Fibroblast of lung (primary cell): ENCODE measurements around the gene FGGY. TPM values are rescaled to one million over a fixed set of nuclear protein-coding genes. Genes with fewer than 3 reads are reported as not detected.
"Not testable (repeated sequence)": the region's sequence is repeated elsewhere in the genome, so short reads cannot be mapped to it uniquely, and the experiment has no call there.

ENCODE experiments used
- DNase-seq, 2 donors: peaks; one replicate each; pipeline versions ENCODE4 v3.0.0 to v3.0.0-alpha.2; 2010; ENCODE audit warnings: low read depth in 2 of 2
- H2AFZ ChIP-seq: 2 replicates; pipeline ENCODE4 v1.5.1; 2012; ENCODE audit warnings: low read length, control low read depth, inconsistent platforms
- H3K27ac ChIP-seq: 2 replicates; pipeline ENCODE4 v1.5.1; 2011; ENCODE audit warnings: low read length, control low read depth; ENCODE audit not compliant: insufficient read depth
- H3K27me3 ChIP-seq: 2 replicates; pipeline ENCODE4 v1.5.1; 2011; ENCODE audit warnings: mild to moderate bottlenecking, low read length; ENCODE audit not compliant: control insufficient read depth, insufficient read depth
- H3K36me3 ChIP-seq: 2 replicates; pipeline ENCODE4 v1.5.1; 2011; ENCODE audit warnings: low read length; ENCODE audit not compliant: control insufficient read depth, insufficient read depth
- H3K4me1 ChIP-seq: 2 replicates; pipeline ENCODE4 v1.5.1; 2011; ENCODE audit warnings: low read length; ENCODE audit not compliant: control insufficient read depth, insufficient read depth; ENCODE audit errors: extremely low read depth
- H3K4me2 ChIP-seq: 2 replicates; pipeline ENCODE4 v1.5.1; 2011; ENCODE audit warnings: low read length, control low read depth; ENCODE audit not compliant: insufficient read depth; ENCODE audit errors: extremely low read depth
- H3K4me3 ChIP-seq, 4 experiments: fragments of 200-600 bp in 1 of 4; sonication (generic) in 1 of 4; replicated peaks in 1 of 4; 2 replicates each; pipeline ENCODE4 v1.5.1; 2011 to 2016; ENCODE audit warnings: low read length in 4 of 4, low read depth in 3 of 4, mild to moderate bottlenecking in 3 of 4, control low read depth in 2 of 4, inconsistent platforms in 1 of 4, mixed read lengths in 1 of 4; ENCODE audit not compliant: insufficient read depth in 1 of 4; ENCODE audit errors: control extremely low read depth in 1 of 4
- H3K79me2 ChIP-seq: 2 replicates; pipeline ENCODE4 v1.5.1; 2012; ENCODE audit warnings: mild to moderate bottlenecking, low read length, inconsistent platforms; ENCODE audit not compliant: control insufficient read depth, insufficient read depth
- H3K9ac ChIP-seq: 2 replicates; pipeline ENCODE4 v1.5.1; 2011; ENCODE audit warnings: mild to moderate bottlenecking, low read length, control low read depth; ENCODE audit not compliant: insufficient read depth
- H3K9me3 ChIP-seq: 2 replicates; pipeline ENCODE4 v1.5.1; 2012; ENCODE audit warnings: low read depth, low read length; ENCODE audit not compliant: control insufficient read depth, insufficient read depth
- H4K20me1 ChIP-seq: 2 replicates; pipeline ENCODE4 v1.5.1; 2011; ENCODE audit warnings: low read length; ENCODE audit not compliant: control insufficient read depth, insufficient read depth; ENCODE audit errors: extremely low read depth
- EZH2 ChIP-seq: IDR thresholded peaks from 2 replicates; pipeline ENCODE4 v1.5.1; 2012; ENCODE audit warnings: low read length, control low read depth, mild to moderate bottlenecking; ENCODE audit errors: missing control alignments
- polyA plus RNA-seq, 2 donors: library from polyadenylated mRNA; depleted of rRNA in 1 of 2; stranded (reverse) in 1 of 2; unstranded in 1 of 2; fragments of >200 nt; gene quantifications; 2 replicates each; pipeline ENCODE4 v1.2.1, GENCODE V29; 2011 to 2012; ENCODE audit warnings: missing spikeins in 1 of 2
- total RNA-seq: library from RNA; depleted of rRNA; stranded (reverse); fragments of >200 nt; gene quantifications from 2 replicates; pipeline ENCODE4 v1.2.1, GENCODE V29; 2014
- TF ChIP-seq, protein P1 (sequence below), 2 donors: IDR thresholded peaks in 1 of 2; conservative IDR thresholded peaks in 1 of 2; 1 replicate in 1 of 2; 2 replicates in 1 of 2; pipeline ENCODE4 v1.5.1; 2011 to 2012; ENCODE audit warnings: low read length in 2 of 2, control low read depth in 1 of 2, inconsistent platforms in 1 of 2, low read depth in 1 of 2, mild to moderate bottlenecking in 1 of 2

Gene FGGY
- total and polyA plus RNA-seq, 2 donors (not counting 1 experiment from before 2014, with no cell fraction given): 9.5 to 32.4 TPM

DNA sequence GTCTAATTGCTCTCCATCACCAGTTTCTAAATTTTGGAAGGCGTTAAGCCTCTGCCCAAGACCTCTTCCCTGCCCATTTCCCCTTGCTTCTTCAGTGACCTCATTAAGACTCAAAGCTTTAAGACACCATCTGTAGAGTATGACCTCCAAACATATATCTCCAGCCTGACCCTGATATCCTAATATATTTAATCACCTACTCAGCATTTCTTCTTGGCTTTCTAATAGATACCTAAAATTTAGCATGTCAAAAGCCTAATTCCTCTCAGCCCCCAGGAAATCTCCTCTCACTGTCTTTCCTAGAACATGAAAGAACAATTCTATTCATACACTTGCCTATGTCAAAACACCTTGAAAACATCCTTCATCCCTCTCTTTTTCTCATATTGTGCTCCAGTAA is 282.3 kb downstream of the FGGY start:
- Histone ChIP-seq H3K9ac (no peak overlapping the region), H3K4me3 (no peak overlapping the region), H3K27ac (no peak overlapping the region), H3K79me2 (no peaks in the 10 kb centered on the region), H4K20me1 (no peaks in the 10 kb centered on the region), H3K36me3 (no peaks in the 10 kb centered on the region), H3K9me3 (no peaks in the 10 kb centered on the region), H3K4me1 (no peaks in the 10 kb centered on the region), H3K27me3 (no peaks in the 10 kb centered on the region), H3K4me2 (no peak overlapping the region), H2AFZ (no peak overlapping the region)
- TF ChIP-seq, protein P1, sequence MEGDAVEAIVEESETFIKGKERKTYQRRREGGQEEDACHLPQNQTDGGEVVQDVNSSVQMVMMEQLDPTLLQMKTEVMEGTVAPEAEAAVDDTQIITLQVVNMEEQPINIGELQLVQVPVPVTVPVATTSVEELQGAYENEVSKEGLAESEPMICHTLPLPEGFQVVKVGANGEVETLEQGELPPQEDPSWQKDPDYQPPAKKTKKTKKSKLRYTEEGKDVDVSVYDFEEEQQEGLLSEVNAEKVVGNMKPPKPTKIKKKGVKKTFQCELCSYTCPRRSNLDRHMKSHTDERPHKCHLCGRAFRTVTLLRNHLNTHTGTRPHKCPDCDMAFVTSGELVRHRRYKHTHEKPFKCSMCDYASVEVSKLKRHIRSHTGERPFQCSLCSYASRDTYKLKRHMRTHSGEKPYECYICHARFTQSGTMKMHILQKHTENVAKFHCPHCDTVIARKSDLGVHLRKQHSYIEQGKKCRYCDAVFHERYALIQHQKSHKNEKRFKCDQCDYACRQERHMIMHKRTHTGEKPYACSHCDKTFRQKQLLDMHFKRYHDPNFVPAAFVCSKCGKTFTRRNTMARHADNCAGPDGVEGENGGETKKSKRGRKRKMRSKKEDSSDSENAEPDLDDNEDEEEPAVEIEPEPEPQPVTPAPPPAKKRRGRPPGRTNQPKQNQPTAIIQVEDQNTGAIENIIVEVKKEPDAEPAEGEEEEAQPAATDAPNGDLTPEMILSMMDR (conservative IDR thresholded peaks at IDR 0.05 in 1 of 2, IDR thresholded peaks at IDR 0.05 in 1 of 2; ENCODE audit: low read depth in 1 of 2, low read length in 2 of 2): no peak
- no peak for TF ChIP-seq EZH2
- no peak for DNase-seq

DNA sequence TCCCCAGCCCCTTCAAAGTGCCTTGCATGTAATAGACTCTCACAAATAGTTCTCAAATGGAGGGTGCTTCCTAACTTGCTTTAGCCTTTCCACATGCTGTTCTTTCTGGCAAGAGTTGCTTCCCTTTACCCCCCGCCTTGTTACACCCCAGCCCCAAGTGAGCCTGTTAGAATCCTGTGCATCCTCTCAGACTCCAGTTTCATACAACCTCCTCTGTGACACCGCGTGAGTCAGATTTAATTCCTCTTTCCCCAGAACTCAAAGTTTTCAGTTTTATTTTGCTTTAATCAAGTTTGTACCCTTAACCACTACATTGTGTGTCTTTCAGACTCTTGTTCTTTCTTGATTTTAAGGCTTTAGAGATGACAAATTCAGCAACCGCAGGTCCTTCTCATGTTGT is 283.4 kb downstream of the FGGY start:
- no peak for TF ChIP-seq EZH2
- TF ChIP-seq, protein P1 (conservative IDR thresholded peaks at IDR 0.05 in 1 of 2, IDR thresholded peaks at IDR 0.05 in 1 of 2; ENCODE audit: low read depth in 1 of 2, low read length in 2 of 2): no peak
- DNase-seq: no peak
- Histone ChIP-seq H3K79me2 (no peaks in the 10 kb centered on the region), H2AFZ (no peak overlapping the region), H3K4me1 (no peaks in the 10 kb centered on the region), H3K27me3 (no peaks in the 10 kb centered on the region), H3K4me2 (no peak overlapping the region), H3K27ac (no peak overlapping the region), H4K20me1 (no peaks in the 10 kb centered on the region), H3K9me3 (no peaks in the 10 kb centered on the region), H3K9ac (no peak overlapping the region), H3K36me3 (no peaks in the 10 kb centered on the region), H3K4me3 (no peak overlapping the region)

GRCh38 chr1:59592410-59592809 is 295.5 kb downstream of the FGGY start:
- H2AFZ ChIP-seq, H3K9ac ChIP-seq, H3K4me3 ChIP-seq, DNase-seq, H3K9me3 ChIP-seq, H4K20me1 ChIP-seq, H3K4me2 ChIP-seq, H3K27ac ChIP-seq, H3K36me3 ChIP-seq, H3K4me1 ChIP-seq, H3K27me3 ChIP-seq, H3K79me2 ChIP-seq: not testable (repeated sequence)
